Naive thymus-derived CD4-positive, alpha-beta T cell (primary cell): ENCODE data around the gene PADI1. TPM values are rescaled to one million over a fixed set of nuclear protein-coding genes. Genes with fewer than 3 reads are reported as not detected.

Experiments
- ATAC-seq: fragments of 150-1000 bp; cut with Tn5 transposase; 2 replicates; pipeline ENCODE4 v1.10.0; 2021; ENCODE audit warnings: mild to moderate bottlenecking, moderate library complexity
- CTCF ChIA-PET: fragments of 350-600 bp; sonication (Branson Sonifier 250); formaldehyde crosslinking; loops from one replicate; lab custom pipeline; 2021; ENCODE audit warnings: antibody characterized with exemption; lab: Charles Lee
- POLR2A ChIA-PET: fragments of 350-600 bp; sonication (Branson Sonifier 250); formaldehyde crosslinking; loops from one replicate; lab custom pipeline; 2021; ENCODE audit warnings: antibody characterized with exemption, inconsistent platforms; lab: Charles Lee
- DNase-seq, 9 donors: peaks; one replicate each; pipeline versions ENCODE4 v3.0.0 to v3.0.0-alpha.2; 2020 to 2022; ENCODE audit warnings: mixed read lengths in 1 of 9
- H3K27ac ChIP-seq: one replicate; pipeline ENCODE4 v1.7.0; 2013; ENCODE audit warnings: mild to moderate bottlenecking, low read depth, low read length, moderate library complexity
- H3K27me3 ChIP-seq, 2 donors: one replicate each; pipeline ENCODE4 v1.7.0; 2013; ENCODE audit warnings: low read length in 2 of 2, mild to moderate bottlenecking in 2 of 2, moderate library complexity in 2 of 2; ENCODE audit not compliant: control insufficient read depth in 2 of 2, insufficient read depth in 2 of 2
- H3K36me3 ChIP-seq, 3 experiments: 1 replicate in 2 of 3; 2 replicates in 1 of 3; pipeline ENCODE4 v1.7.0; 2013; ENCODE audit warnings: low read length in 3 of 3, mild to moderate bottlenecking in 3 of 3, moderate library complexity in 1 of 3; ENCODE audit not compliant: insufficient read depth in 3 of 3, control insufficient read depth in 2 of 3
- H3K4me1 ChIP-seq, 2 donors: one replicate each; pipeline ENCODE4 v1.7.0; 2013; ENCODE audit warnings: low read length in 2 of 2, mild to moderate bottlenecking in 2 of 2, moderate library complexity in 1 of 2; ENCODE audit not compliant: control insufficient read depth in 2 of 2, insufficient read depth in 2 of 2
- H3K4me3 ChIP-seq: 2 replicates; pipeline ENCODE4 v1.7.0; 2013; ENCODE audit warnings: mild to moderate bottlenecking, low read length
- H3K9me3 ChIP-seq, 3 experiments: 1 replicate in 2 of 3; 2 replicates in 1 of 3; pipeline ENCODE4 v1.7.0; 2013; ENCODE audit warnings: low read length in 3 of 3; ENCODE audit not compliant: control insufficient read depth in 2 of 3
- H3K27ac Mint-ChIP-seq, 9 donors: one replicate each; pipeline ENCODE4 v1.8.0; 2020 to 2022; ENCODE audit warnings: mixed read lengths in 9 of 9, mild to moderate bottlenecking in 8 of 9, moderate library complexity in 5 of 9, inconsistent platforms in 2 of 9
- H3K27me3 Mint-ChIP-seq, 5 donors: one replicate each; pipeline ENCODE4 v1.8.0; 2021 to 2022; ENCODE audit warnings: mixed read lengths in 5 of 5, mild to moderate bottlenecking in 1 of 5
- H3K36me3 Mint-ChIP-seq, 5 donors: one replicate each; pipeline ENCODE4 v1.8.0; 2020 to 2022; ENCODE audit warnings: mixed read lengths in 5 of 5, mild to moderate bottlenecking in 3 of 5, inconsistent platforms in 1 of 5
- H3K4me1 Mint-ChIP-seq, 7 donors: one replicate each; pipeline ENCODE4 v1.8.0; 2020 to 2022; ENCODE audit warnings: mixed read lengths in 7 of 7, mild to moderate bottlenecking in 3 of 7, inconsistent platforms in 1 of 7
- H3K4me3 Mint-ChIP-seq, 10 donors: one replicate each; pipeline ENCODE4 v1.8.0; 2020 to 2022; ENCODE audit warnings: mild to moderate bottlenecking in 10 of 10, mixed read lengths in 10 of 10, moderate library complexity in 6 of 10, inconsistent platforms in 2 of 10
- H3K9me3 Mint-ChIP-seq, 11 donors: one replicate each; pipeline ENCODE4 v1.8.0; 2020 to 2022; ENCODE audit warnings: mixed read lengths in 11 of 11, mild to moderate bottlenecking in 4 of 11, inconsistent platforms in 1 of 11, moderate library complexity in 1 of 11
- intact Hi-C, 2 donors: fragments of 100-400 bp; cut with micrococcal nuclease; formaldehyde crosslinking; loops; one replicate each; pipeline ENCODE4 v1.15.1; 2023
- microRNA-seq: library from miRNA; unstranded; fragments of <30 nt; microRNA quantifications from one replicate; pipeline ENCODE4 v1.2.0, GENCODE V29; 2022; ENCODE audit warnings: borderline microRNAs expressed
- polyA plus RNA-seq, 2 donors: library from polyadenylated mRNA; unstranded; fragments of 300-500 nt; fragmentation: Illumina TruSeq; gene quantifications; one replicate each; pipeline ENCODE4 v1.2.3, GENCODE V29; 2021
- total RNA-seq, 6 experiments: library from RNA in 5 of 6; stranded (reverse) in 5 of 6; gene quantifications; 1 replicate in 5 of 6; 2 replicates in 1 of 6; pipeline ENCODE4 v1.2.3 and lab custom pipeline; 2021 to 2026

The PADI1 gene
- total and polyA plus RNA-seq, 7 experiments from 2014 or later, result not detected

DNA sequence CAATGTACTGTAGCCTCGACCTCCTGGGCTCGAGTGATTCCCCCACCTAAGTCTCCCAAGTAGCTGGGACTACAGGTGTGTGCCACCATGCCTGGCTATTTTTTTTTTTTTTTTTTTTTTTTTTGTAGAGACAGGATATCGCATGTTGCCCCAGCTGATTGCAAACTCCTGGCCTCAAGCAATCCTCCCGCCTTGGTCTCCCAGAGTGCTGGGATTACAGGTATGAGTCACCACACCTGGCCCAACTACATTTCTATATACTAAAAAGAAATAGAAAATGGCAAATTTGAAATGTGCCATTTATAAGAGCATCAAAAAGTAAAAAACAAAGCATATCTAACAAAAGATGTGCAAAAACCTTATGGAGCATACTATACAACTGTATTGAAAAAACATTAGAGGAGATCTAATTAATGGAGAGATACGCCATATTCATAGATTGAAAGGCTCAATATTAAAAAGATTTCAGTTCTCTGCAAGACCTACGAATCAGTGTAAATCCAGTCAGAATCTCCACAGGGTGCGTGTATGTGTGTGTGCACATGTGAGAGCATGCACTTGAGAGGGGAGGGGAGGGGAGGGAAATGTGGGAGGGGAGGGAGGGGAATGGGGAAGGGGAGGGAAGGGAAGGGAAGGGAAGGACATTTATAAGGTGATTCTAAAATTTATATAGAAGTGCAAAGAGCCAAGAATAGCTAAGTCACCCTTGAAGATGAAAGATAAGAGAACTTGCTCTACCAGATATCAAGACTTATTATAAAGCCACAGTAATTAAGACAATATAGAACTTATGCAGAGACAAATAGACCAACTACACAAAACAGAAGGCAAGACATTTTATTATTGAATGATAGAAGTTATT is 87.6 kb downstream of the PADI1 start:
- DNase-seq (no peak), ATAC-seq (no peak)
- H3K27me3 ChIP-seq, result no peaks in the 10 kb centered on the region
- no peaks in the 10 kb centered on the region for H3K36me3 ChIP-seq
- intact Hi-C loops, result no loop called here
- no peak overlapping the region for H3K4me3 ChIP-seq
- POLR2A ChIA-PET, result no interaction called here
- H3K9me3 ChIP-seq, result no peaks in the 10 kb centered on the region
- no peak overlapping the region for H3K27ac ChIP-seq
- CTCF ChIA-PET, result interaction anchor here (0.7 kb wide), 1 partner anchor 1086 kb away, joined by 3 read pairs; no protein-coding TSS in a partner anchor
- no peaks in the 10 kb centered on the region for H3K4me1 ChIP-seq
- Mint-ChIP-seq H3K4me3 (no peak overlapping the region), H3K4me1 (no peaks in the 10 kb centered on the region), H3K36me3 (no peaks in the 10 kb centered on the region), H3K9me3 (no peaks in the 10 kb centered on the region), H3K27me3 (peaks cover 2 to 26% (median 14%) of the 10 kb centered on the region in 5 donors), H3K27ac (no peak overlapping the region)

DNA sequence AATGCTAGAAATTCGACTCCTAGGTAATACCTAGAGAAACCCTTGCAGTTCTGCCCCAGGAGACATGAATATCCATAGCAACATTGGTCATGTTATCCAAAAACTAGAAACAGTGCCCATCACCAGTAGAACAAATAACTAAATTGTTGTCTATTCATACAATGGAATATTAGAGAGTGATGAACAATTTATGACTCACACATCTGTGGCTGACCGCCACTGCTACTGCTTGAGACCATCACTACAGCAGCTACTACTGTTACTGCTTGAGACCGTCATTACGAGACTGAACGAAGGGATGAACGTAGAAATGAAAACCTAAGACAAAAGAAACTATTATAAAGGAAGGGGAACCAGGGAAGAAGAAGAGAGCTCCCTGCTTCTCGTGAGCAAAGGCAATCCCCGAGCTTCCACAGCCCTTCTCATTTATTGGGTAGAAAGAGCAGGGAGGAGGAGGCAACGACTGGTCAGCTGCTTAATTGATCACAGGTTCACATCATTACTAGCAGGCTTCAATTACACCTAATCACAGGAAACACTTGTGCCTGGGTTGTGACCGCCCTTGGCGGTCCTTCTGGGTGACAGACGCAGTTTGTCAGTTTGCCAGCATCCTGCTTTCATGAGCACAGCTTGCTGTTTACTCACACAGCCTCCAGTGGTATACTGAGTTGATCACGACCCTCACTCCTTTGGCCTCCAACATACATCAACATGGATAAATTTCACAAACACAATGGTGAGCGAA is 88.9 kb downstream of the PADI1 start:
- H3K9me3 ChIP-seq, result no peaks in the 10 kb centered on the region
- POLR2A ChIA-PET, result no interaction called here
- no peaks in the 10 kb centered on the region for H3K4me1 Mint-ChIP-seq

DNA sequence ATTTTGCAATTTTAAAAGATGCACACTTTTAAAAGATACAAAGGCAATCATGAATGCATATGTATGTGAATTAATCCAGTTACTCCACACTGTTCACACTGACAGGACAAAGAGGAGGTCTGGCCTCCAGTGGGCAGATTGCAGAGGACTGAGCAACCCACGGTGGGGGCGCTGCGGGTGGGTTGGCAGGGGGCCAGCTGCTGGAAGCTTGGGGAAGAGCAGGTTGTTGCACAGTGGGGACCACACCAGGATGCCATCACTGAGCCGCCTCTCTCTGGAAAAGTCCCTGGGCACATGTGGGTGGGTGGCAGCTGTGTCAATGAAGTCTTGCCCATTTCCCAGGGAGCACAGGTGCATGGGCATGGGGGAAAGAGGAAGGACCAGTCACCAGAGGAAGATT is 90.4 kb downstream of the PADI1 start:
- Mint-ChIP-seq H3K4me1 (no peaks in the 10 kb centered on the region), H3K4me3 (no peak overlapping the region), H3K27ac (no peak overlapping the region), H3K9me3 (peaks cover 0 to 9% (median 0%) of the 10 kb centered on the region in 11 donors), H3K36me3 (no peaks in the 10 kb centered on the region), H3K27me3 (peaks cover 4 to 30% (median 13%) of the 10 kb centered on the region in 5 donors)
- no peaks in the 10 kb centered on the region for H3K9me3 ChIP-seq
- no peak for DNase-seq
- intact Hi-C loops, result no loop called here
- no peak overlapping the region for H3K27ac ChIP-seq
- H3K4me1 ChIP-seq, result no peaks in the 10 kb centered on the region
- POLR2A ChIA-PET, result no interaction called here
- ATAC-seq, result no peak
- H3K36me3 ChIP-seq, result no peaks in the 10 kb centered on the region
- CTCF ChIA-PET, result no interaction called here
- no peaks in the 10 kb centered on the region for H3K27me3 ChIP-seq
- no peak overlapping the region for H3K4me3 ChIP-seq

More for the DNA sequence above, 88.9 kb downstream of the PADI1 start:
- Mint-ChIP-seq H3K27ac (no peak overlapping the region), H3K36me3 (no peaks in the 10 kb centered on the region), H3K4me3 (no peak overlapping the region), H3K27me3 (peaks cover 4 to 22% (median 14%) of the 10 kb centered on the region in 5 donors), H3K9me3 (peaks cover 0 to 4% (median 0%) of the 10 kb centered on the region in 11 donors)
- CTCF ChIA-PET, result no interaction called here
- Histone ChIP-seq H3K27me3 (no peaks in the 10 kb centered on the region), H3K4me1 (no peaks in the 10 kb centered on the region), H3K36me3 (no peaks in the 10 kb centered on the region), H3K27ac (no peak overlapping the region), H3K4me3 (no peak overlapping the region)
- ATAC-seq (no peak), DNase-seq (no peak)
- intact Hi-C loops, result no loop called here

Small RNA genes within 50 kb of the gene (microRNA-seq; reads per million reads assigned to microRNA genes)
- not detected for gene MIR3972

Other genes starting within 250 kb of the PADI1 start
- not detected for gene MFAP2, start 224.5 kb upstream of the PADI1 start, total RNA-seq
- gene MFAP2, start 224.5 kb upstream of the PADI1 start, polyA plus RNA-seq, result under 1 TPM in 1 of 2 donors, not detected in 1; 0.76 TPM
- gene ATP13A2, start 193.2 kb upstream of the PADI1 start, total RNA-seq, result 10 to 100 TPM; 32.9 to 57.4 (median 42.1) TPM
- gene ATP13A2, start 193.2 kb upstream of the PADI1 start, polyA plus RNA-seq, result 10 to 100 TPM; 25.6 to 59.1 TPM
- gene SDHB, start 151.1 kb upstream of the PADI1 start, total RNA-seq, result 10 to 100 TPM; 53.3 to 81.3 (median 61.1) TPM
- gene SDHB, start 151.1 kb upstream of the PADI1 start, polyA plus RNA-seq, result 100 to 1,000 TPM; 127 to 147 TPM
- gene PADI2, start 85.7 kb upstream of the PADI1 start, total RNA-seq, result 10 to 100 TPM in 1 of 5 experiments, 1 to 10 TPM in 1, under 1 TPM in 3; 0.08 to 11.2 (median 0.12) TPM
- gene PADI2, start 85.7 kb upstream of the PADI1 start, polyA plus RNA-seq, result not detected
- not detected for gene PADI3, start 44.0 kb downstream of the PADI1 start, total RNA-seq
- not detected for gene PADI3, start 44.0 kb downstream of the PADI1 start, polyA plus RNA-seq
- 10 to 100 TPM in 1 of 5 experiments, 1 to 10 TPM in 3, under 1 TPM in 1; 0.12 to 20.5 (median 1.4) TPM for gene PADI4, start 103.1 kb downstream of the PADI1 start, total RNA-seq
- 1 to 10 TPM; 2.4 to 3.6 TPM for gene PADI4, start 103.1 kb downstream of the PADI1 start, polyA plus RNA-seq
- gene PADI6, start 167.1 kb downstream of the PADI1 start, total RNA-seq, result not detected
- gene PADI6, start 167.1 kb downstream of the PADI1 start, polyA plus RNA-seq, result not detected
- 100 to 1,000 TPM in 1 of 5 experiments, 10 to 100 TPM in 4; 42.1 to 130 (median 46.0) TPM for gene RCC2, start 234.5 kb downstream of the PADI1 start, total RNA-seq
- gene RCC2, start 234.5 kb downstream of the PADI1 start, polyA plus RNA-seq, result 10 to 100 TPM; 12.0 to 21.7 TPM